BE2C (cell line): ENCODE data around the gene GNE.

ENCODE experiments used
- DNase-seq: peaks from one replicate; pipeline ENCODE4 v3.0.0-alpha.2; 2020
- H3K27me3 ChIP-seq: fragments of 250-450 bp; sonication (Bioruptor Pico); 2 replicates; pipeline ENCODE4 v1.5.1; 2020; ENCODE audit warnings: mild to moderate bottlenecking
- H3K36me3 ChIP-seq: fragments of 250-450 bp; sonication (Bioruptor Pico); 2 replicates; pipeline ENCODE4 v1.5.1; 2020; ENCODE audit warnings: mild to moderate bottlenecking
- H3K4me1 ChIP-seq: fragments of 250-450 bp; sonication (Bioruptor Pico); 2 replicates; pipeline ENCODE4 v1.5.1; 2020
- H3K4me3 ChIP-seq: 2 replicates; pipeline ENCODE4 v1.5.1; 2011; ENCODE audit warnings: low read depth, low read length
- H3K9me3 ChIP-seq: fragments of 250-450 bp; sonication (Bioruptor Pico); 2 replicates; pipeline ENCODE4 v1.5.1; 2020
- TF ChIP-seq, protein P1 (sequence below): IDR thresholded peaks from 2 replicates; pipeline ENCODE4 v1.5.1; 2012; ENCODE audit warnings: mild to moderate bottlenecking, low read depth, low read length

GNE gene

GRCh38 chr9:36194326-36195000 is 63.8 kb downstream of the GNE start:
- peaks cover 17% of the 10 kb centered on the region for H3K36me3 ChIP-seq
- no peak overlapping the region for H3K4me3 ChIP-seq
- no peak for DNase-seq
- no peaks in the 10 kb centered on the region for H3K27me3 ChIP-seq
- H3K4me1 ChIP-seq: peaks cover 6% of the 10 kb centered on the region
- TF ChIP-seq, protein P1, sequence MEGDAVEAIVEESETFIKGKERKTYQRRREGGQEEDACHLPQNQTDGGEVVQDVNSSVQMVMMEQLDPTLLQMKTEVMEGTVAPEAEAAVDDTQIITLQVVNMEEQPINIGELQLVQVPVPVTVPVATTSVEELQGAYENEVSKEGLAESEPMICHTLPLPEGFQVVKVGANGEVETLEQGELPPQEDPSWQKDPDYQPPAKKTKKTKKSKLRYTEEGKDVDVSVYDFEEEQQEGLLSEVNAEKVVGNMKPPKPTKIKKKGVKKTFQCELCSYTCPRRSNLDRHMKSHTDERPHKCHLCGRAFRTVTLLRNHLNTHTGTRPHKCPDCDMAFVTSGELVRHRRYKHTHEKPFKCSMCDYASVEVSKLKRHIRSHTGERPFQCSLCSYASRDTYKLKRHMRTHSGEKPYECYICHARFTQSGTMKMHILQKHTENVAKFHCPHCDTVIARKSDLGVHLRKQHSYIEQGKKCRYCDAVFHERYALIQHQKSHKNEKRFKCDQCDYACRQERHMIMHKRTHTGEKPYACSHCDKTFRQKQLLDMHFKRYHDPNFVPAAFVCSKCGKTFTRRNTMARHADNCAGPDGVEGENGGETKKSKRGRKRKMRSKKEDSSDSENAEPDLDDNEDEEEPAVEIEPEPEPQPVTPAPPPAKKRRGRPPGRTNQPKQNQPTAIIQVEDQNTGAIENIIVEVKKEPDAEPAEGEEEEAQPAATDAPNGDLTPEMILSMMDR: no peak
- H3K9me3 ChIP-seq: no peaks in the 10 kb centered on the region

GRCh38 chr9:36193023-36193422 is 65.2 kb downstream of the GNE start:
- TF ChIP-seq, protein P1: no peak
- DNase-seq: no peak
- peak overlapping the region; percentile 17; the same call in 1 of the 2 replicates for H3K4me3 ChIP-seq
- H3K4me1 ChIP-seq: peaks cover 6% of the 10 kb centered on the region
- H3K9me3 ChIP-seq: no peaks in the 10 kb centered on the region
- peaks cover 10% of the 10 kb centered on the region for H3K36me3 ChIP-seq
- H3K27me3 ChIP-seq: no peaks in the 10 kb centered on the region

- H3K4me3 ChIP-seq: peak overlapping the region; percentile 96
- DNase-seq: no peak
- peaks cover 4% of the 10 kb centered on the region for H3K36me3 ChIP-seq
- no peaks in the 10 kb centered on the region for H3K27me3 ChIP-seq
- TF ChIP-seq, protein P1: no peak
- no peaks in the 10 kb centered on the region for H3K9me3 ChIP-seq
- peaks cover 6% of the 10 kb centered on the region for H3K4me1 ChIP-seq
Measured at GRCh38 chr9:36192196-36192595, 66.1 kb downstream of the GNE start.

DNA sequence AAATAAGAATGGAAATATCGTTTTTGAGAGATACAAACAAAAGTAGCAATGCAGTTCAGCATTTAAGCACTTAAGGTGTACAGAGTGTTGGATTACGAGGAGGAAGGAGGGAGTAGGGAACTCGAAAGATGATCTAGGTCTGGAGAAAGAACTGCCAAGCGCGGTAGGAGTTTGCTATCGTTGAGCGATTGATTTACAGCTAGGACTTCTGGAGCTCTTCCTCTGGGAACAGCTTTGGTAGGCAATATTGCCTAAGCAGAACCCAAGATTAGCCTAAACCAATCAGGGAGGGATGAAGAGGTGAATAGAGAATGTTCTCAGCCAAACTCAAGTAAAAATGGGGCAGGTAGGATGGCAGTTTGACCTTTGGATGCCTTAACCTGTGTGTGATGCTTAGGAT is 66.6 kb downstream of the GNE start:
- H3K9me3 ChIP-seq: no peaks in the 10 kb centered on the region
- H3K27me3 ChIP-seq: no peaks in the 10 kb centered on the region
- no peak for DNase-seq
- H3K4me1 ChIP-seq: peaks cover 6% of the 10 kb centered on the region
- H3K36me3 ChIP-seq: peaks cover 2% of the 10 kb centered on the region
- TF ChIP-seq, protein P1: no peak
- peak overlapping the region; percentile 96 for H3K4me3 ChIP-seq

DNA sequence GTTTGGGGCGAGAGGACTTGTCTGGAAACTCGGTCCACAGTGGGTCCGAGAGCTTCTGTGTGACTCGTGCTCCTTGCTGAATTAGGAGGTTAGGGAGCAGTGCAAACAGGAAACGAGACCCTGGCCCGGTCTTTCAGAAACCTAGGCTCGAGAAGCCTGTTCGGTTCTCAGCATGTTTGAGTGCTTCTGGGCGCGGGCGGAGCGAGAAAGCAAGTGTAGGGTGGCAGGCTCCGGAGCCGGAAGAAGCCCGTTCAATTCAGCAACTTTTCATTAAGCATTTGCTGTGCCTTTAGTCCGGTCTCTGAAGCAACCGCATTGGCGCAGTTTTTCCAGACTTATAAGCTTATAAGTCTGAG is 67.0 kb downstream of the GNE start:
- TF ChIP-seq, protein P1: no peak
- peaks cover 2% of the 10 kb centered on the region for H3K36me3 ChIP-seq
- no peaks in the 10 kb centered on the region for H3K9me3 ChIP-seq
- H3K27me3 ChIP-seq: no peaks in the 10 kb centered on the region
- peak; percentile 17 for DNase-seq
- H3K4me1 ChIP-seq: peaks cover 6% of the 10 kb centered on the region
- H3K4me3 ChIP-seq: peak overlapping the region; percentile 96

DNA sequence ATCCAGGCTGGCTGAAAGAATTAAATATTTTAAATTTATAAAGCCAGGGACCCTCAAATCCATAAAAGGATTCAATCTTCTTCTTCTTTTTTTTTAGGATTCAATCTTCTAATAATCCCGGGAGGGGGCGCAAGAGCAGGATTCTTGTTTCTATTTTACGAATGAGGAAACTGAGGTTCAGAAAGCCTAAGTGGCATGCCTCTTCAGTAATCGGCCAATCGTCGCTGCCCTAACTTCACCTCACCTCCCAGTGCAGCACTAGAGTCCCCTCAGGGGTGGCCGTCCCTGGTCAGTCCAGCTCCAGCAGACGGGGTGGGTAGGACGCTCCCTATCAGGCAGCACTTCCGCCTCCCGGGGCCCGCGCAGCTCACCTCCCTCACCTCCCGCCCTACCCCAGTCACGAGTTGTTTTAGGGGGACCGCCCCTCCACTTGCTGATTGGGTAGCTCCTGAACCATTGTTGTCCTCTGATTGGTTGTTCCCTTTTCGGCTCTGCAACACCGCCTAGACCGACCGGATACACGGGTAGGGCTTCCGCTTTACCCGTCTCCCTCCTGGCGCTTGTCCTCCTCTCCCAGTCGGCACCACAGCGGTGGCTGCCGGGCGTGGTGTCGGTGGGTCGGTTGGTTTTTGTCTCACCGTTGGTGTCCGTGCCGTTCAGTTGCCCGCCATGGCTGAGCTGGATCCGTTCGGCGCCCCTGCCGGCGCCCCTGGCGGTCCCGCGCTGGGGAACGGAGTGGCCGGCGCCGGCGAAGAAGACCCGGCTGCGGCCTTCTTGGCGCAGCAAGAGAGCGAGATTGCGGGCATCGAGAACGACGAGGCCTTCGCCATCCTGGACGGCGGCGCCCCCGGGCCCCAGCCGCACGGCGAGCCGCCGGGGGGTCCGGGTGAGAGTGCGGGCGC is 67.6 kb downstream of the GNE start, which contains the start of gene CLTA:
CLTA (plus strand) TSS at position 534 of the 902 bp plus-strand sequence; CDS start at position 670, 136 bp downstream.
- H3K9me3 ChIP-seq: no peaks in the 10 kb centered on the region
- peak within 1 kb of the TSS; percentile 96 for H3K4me3 ChIP-seq
- peaks cover 6% of the 10 kb centered on the region for H3K4me1 ChIP-seq
- TF ChIP-seq, protein P1: peak; percentile 54
- DNase-seq: peak; percentile 98
- no peaks in the 10 kb centered on the region for H3K27me3 ChIP-seq
- H3K36me3 ChIP-seq: peaks cover 2% of the 10 kb centered on the region
